Immature natural killer cell (primary cell): Measurements from ENCODE around the gene SRSF5. TPM values are rescaled to one million over a fixed set of nuclear protein-coding genes. Genes with fewer than 3 reads are reported as not detected.

ENCODE experiments used
- DNase-seq, 3 donors: peaks; one replicate each; pipeline ENCODE4 v3.0.0; 2022; ENCODE audit warnings: mixed read lengths in 1 of 3
- H3K27ac Mint-ChIP-seq, 6 donors: one replicate each; pipeline ENCODE4 v1.8.0; 2020; ENCODE audit warnings: mixed read lengths in 6 of 6, mild to moderate bottlenecking in 5 of 6, inconsistent platforms in 4 of 6, moderate library complexity in 3 of 6
- H3K27me3 Mint-ChIP-seq, 3 donors: one replicate each; pipeline ENCODE4 v1.8.0; 2020 to 2021; ENCODE audit warnings: low read depth in 3 of 3, mild to moderate bottlenecking in 3 of 3, mixed read lengths in 3 of 3, moderate library complexity in 3 of 3, inconsistent platforms in 1 of 3
- H3K36me3 Mint-ChIP-seq, 3 donors: one replicate each; pipeline ENCODE4 v1.8.0; 2020; ENCODE audit warnings: mixed read lengths in 3 of 3, inconsistent platforms in 2 of 3, mild to moderate bottlenecking in 2 of 3
- H3K4me1 Mint-ChIP-seq, 2 donors: one replicate each; pipeline ENCODE4 v1.8.0; 2020; ENCODE audit warnings: inconsistent platforms in 2 of 2, mild to moderate bottlenecking in 2 of 2, mixed read lengths in 2 of 2, moderate library complexity in 1 of 2
- H3K4me3 Mint-ChIP-seq, 5 donors: one replicate each; pipeline ENCODE4 v1.8.0; 2020; ENCODE audit warnings: mild to moderate bottlenecking in 5 of 5, mixed read lengths in 5 of 5, inconsistent platforms in 3 of 5, moderate library complexity in 3 of 5
- H3K9me3 Mint-ChIP-seq, 6 donors: one replicate each; pipeline ENCODE4 v1.8.0; 2020; ENCODE audit warnings: mild to moderate bottlenecking in 6 of 6, mixed read lengths in 6 of 6, inconsistent platforms in 4 of 6, moderate library complexity in 3 of 6
- polyA plus RNA-seq, 3 donors: library from polyadenylated mRNA; unstranded; fragments of 300-500 nt; fragmentation: Illumina TruSeq; gene quantifications; one replicate each; pipeline ENCODE4 v1.2.3, GENCODE V29; 2021

The SRSF5 gene
- polyA plus RNA-seq, 3 donors from 2014 or later, result 635 to 806 (median 639) TPM

GRCh38 chr14:69755296-69755695 is 11.6 kb upstream of the SRSF5 start:
- no peaks in the 10 kb centered on the region for H3K9me3 Mint-ChIP-seq
- peaks cover 9 to 11% of the 10 kb centered on the region in 2 donors for H3K4me1 Mint-ChIP-seq
- peaks cover 0 to 3% (median 1%) of the 10 kb centered on the region in 3 donors for H3K27me3 Mint-ChIP-seq
- no peak overlapping the region for H3K4me3 Mint-ChIP-seq
- H3K27ac Mint-ChIP-seq, result peak overlapping the region in 2 of 6 donors; percentile 12 to 71
- DNase-seq, result no peak
- no peaks in the 10 kb centered on the region for H3K36me3 Mint-ChIP-seq

- Mint-ChIP-seq H3K4me3 (no peak overlapping the region), H3K9me3 (no peaks in the 10 kb centered on the region), H3K36me3 (no peaks in the 10 kb centered on the region), H3K27me3 (peaks cover 0 to 3% (median 1%) of the 10 kb centered on the region in 3 donors), H3K4me1 (peaks cover 9 to 11% of the 10 kb centered on the region in 2 donors), H3K27ac (peak overlapping the region in 4 of 6 donors; percentile 12 to 71 (median 38))
- no peak for DNase-seq
Measured at GRCh38 chr14:69755784-69756183, 11.2 kb upstream of the SRSF5 start.

GRCh38 chr14:69756298-69756697 is 10.6 kb upstream of the SRSF5 start:
- H3K9me3 Mint-ChIP-seq, result no peaks in the 10 kb centered on the region
- no peaks in the 10 kb centered on the region for H3K36me3 Mint-ChIP-seq
- no peak overlapping the region for H3K4me3 Mint-ChIP-seq
- peaks cover 0 to 3% (median 1%) of the 10 kb centered on the region in 3 donors for H3K27me3 Mint-ChIP-seq
- H3K27ac Mint-ChIP-seq, result peak overlapping the region in 1 of 6 donors; percentile 71
- H3K4me1 Mint-ChIP-seq, result peaks cover 9 to 11% of the 10 kb centered on the region in 2 donors
- DNase-seq, result no peak

GRCh38 chr14:69760810-69761209 is 6.1 kb upstream of the SRSF5 start:
- no peaks in the 10 kb centered on the region for H3K36me3 Mint-ChIP-seq
- no peak overlapping the region for H3K4me3 Mint-ChIP-seq
- H3K4me1 Mint-ChIP-seq, result peaks cover 16 to 23% of the 10 kb centered on the region in 2 donors
- H3K27ac Mint-ChIP-seq, result no peak overlapping the region
- H3K9me3 Mint-ChIP-seq, result peaks cover 0 to 5% (median 0%) of the 10 kb centered on the region in 6 donors
- no peak for DNase-seq
- H3K27me3 Mint-ChIP-seq, result peaks cover 0 to 8% (median 0%) of the 10 kb centered on the region in 3 donors

- H3K27ac Mint-ChIP-seq, result peak overlapping the region; percentile 62 to 90 (median 81)
- peak in 1 of 3 donors; percentile 29 for DNase-seq
- peaks cover 13 to 17% (median 16%) of the 10 kb centered on the region in 3 donors for H3K36me3 Mint-ChIP-seq
- H3K4me1 Mint-ChIP-seq, result peaks cover 38 to 50% of the 10 kb centered on the region in 2 donors
- H3K4me3 Mint-ChIP-seq, result peak overlapping the region in 4 of 5 donors; percentile 9 to 43 (median 30)
- H3K27me3 Mint-ChIP-seq, result peaks cover 21 to 35% (median 27%) of the 10 kb centered on the region in 3 donors
- peaks cover 0 to 5% (median 1%) of the 10 kb centered on the region in 6 donors for H3K9me3 Mint-ChIP-seq
Measured at GRCh38 chr14:69763761-69764510, 3.0 kb upstream of the SRSF5 start.

- Mint-ChIP-seq H3K27me3 (peaks cover 36 to 64% (median 53%) of the 10 kb centered on the region in 3 donors), H3K36me3 (peaks cover 33 to 49% (median 43%) of the 10 kb centered on the region in 3 donors), H3K4me1 (peaks cover 67 to 85% of the 10 kb centered on the region in 2 donors), H3K27ac (peak overlapping the region; percentile 100), H3K9me3 (peaks cover 0 to 5% (median 1%) of the 10 kb centered on the region in 6 donors), H3K4me3 (peak overlapping the region; percentile 94 to 100 (median 99))
- peak; percentile 90 to 92 (median 91) for DNase-seq
Measured at GRCh38 chr14:69767369-69767999, 542 bp downstream of the SRSF5 start.

- peaks cover 40 to 67% (median 58%) of the 10 kb centered on the region in 3 donors for H3K27me3 Mint-ChIP-seq
- peak overlapping the region; percentile 100 for H3K27ac Mint-ChIP-seq
- DNase-seq, result no peak
- peak overlapping the region; percentile 94 to 100 (median 99) for H3K4me3 Mint-ChIP-seq
- peaks cover 0 to 3% (median 0%) of the 10 kb centered on the region in 6 donors for H3K9me3 Mint-ChIP-seq
- H3K36me3 Mint-ChIP-seq, result peaks cover 45 to 62% (median 49%) of the 10 kb centered on the region in 3 donors
- H3K4me1 Mint-ChIP-seq, result peaks cover 74 to 88% of the 10 kb centered on the region in 2 donors
Measured at GRCh38 chr14:69768873-69769272, 1.9 kb downstream of the SRSF5 start.

GRCh38 chr14:69769623-69770022 is 2.7 kb downstream of the SRSF5 start:
- DNase-seq, result peak in 1 of 3 donors; percentile 23

GRCh38 chr14:69770559-69770958 is 3.6 kb downstream of the SRSF5 start:
- Mint-ChIP-seq H3K27ac (peak overlapping the region; percentile 56 to 100 (median 76)), H3K27me3 (peaks cover 44 to 70% (median 58%) of the 10 kb centered on the region in 3 donors), H3K9me3 (peaks cover 0 to 3% (median 0%) of the 10 kb centered on the region in 6 donors), H3K4me3 (peak overlapping the region in 2 of 5 donors; percentile 29 to 33), H3K4me1 (peaks cover 73 to 97% of the 10 kb centered on the region in 2 donors), H3K36me3 (peaks cover 45 to 68% (median 57%) of the 10 kb centered on the region in 3 donors)
- DNase-seq, result no peak

More at GRCh38 chr14:69769623-69770022, 2.7 kb downstream of the SRSF5 start:
- Mint-ChIP-seq H3K36me3 (peaks cover 45 to 63% (median 52%) of the 10 kb centered on the region in 3 donors), H3K27me3 (peaks cover 41 to 67% (median 58%) of the 10 kb centered on the region in 3 donors), H3K27ac (peak overlapping the region; percentile 21 to 100 (median 76)), H3K4me1 (peaks cover 70 to 89% of the 10 kb centered on the region in 2 donors), H3K4me3 (peak overlapping the region; percentile 50 to 99 (median 61)), H3K9me3 (peaks cover 0 to 3% (median 0%) of the 10 kb centered on the region in 6 donors)

GRCh38 chr14:69771136-69771535 is 4.2 kb downstream of the SRSF5 start:
- DNase-seq, result no peak
- peak overlapping the region in 2 of 5 donors; percentile 33 to 49 for H3K4me3 Mint-ChIP-seq
- H3K4me1 Mint-ChIP-seq, result peaks cover 72 to 97% of the 10 kb centered on the region in 2 donors
- peak overlapping the region; percentile 40 to 100 (median 76) for H3K27ac Mint-ChIP-seq
- peaks cover 47 to 66% (median 58%) of the 10 kb centered on the region in 3 donors for H3K27me3 Mint-ChIP-seq
- H3K9me3 Mint-ChIP-seq, result peaks cover 0 to 3% (median 0%) of the 10 kb centered on the region in 6 donors
- H3K36me3 Mint-ChIP-seq, result peaks cover 45 to 74% (median 57%) of the 10 kb centered on the region in 3 donors

GRCh38 chr14:69772082-69773017 is 5.4 kb downstream of the SRSF5 start:
- peaks cover 76 to 99% of the 10 kb centered on the region in 2 donors for H3K4me1 Mint-ChIP-seq

GRCh38 chr14:69773571-69774276 is 6.8 kb downstream of the SRSF5 start:
- H3K27ac Mint-ChIP-seq, result peak overlapping the region; percentile 6 to 88 (median 46)
- DNase-seq, result peak in 1 of 3 donors; percentile 36
- peaks cover 34 to 72% (median 61%) of the 10 kb centered on the region in 3 donors for H3K36me3 Mint-ChIP-seq

More at GRCh38 chr14:69772082-69773017, 5.4 kb downstream of the SRSF5 start:
- Mint-ChIP-seq H3K4me3 (peak overlapping the region in 2 of 5 donors; percentile 27 to 38), H3K9me3 (peaks cover 0 to 3% (median 0%) of the 10 kb centered on the region in 6 donors), H3K27me3 (peaks cover 40 to 55% (median 48%) of the 10 kb centered on the region in 3 donors), H3K27ac (peak overlapping the region; percentile 18 to 73 (median 46)), H3K36me3 (peaks cover 45 to 82% (median 67%) of the 10 kb centered on the region in 3 donors)
- DNase-seq, result peak in 1 of 3 donors; percentile 19

More at GRCh38 chr14:69773571-69774276, 6.8 kb downstream of the SRSF5 start:
- Mint-ChIP-seq H3K4me3 (peak overlapping the region in 1 of 5 donors; percentile 36), H3K4me1 (peaks cover 75 to 99% of the 10 kb centered on the region in 2 donors), H3K27me3 (peaks cover 28 to 41% (median 36%) of the 10 kb centered on the region in 3 donors), H3K9me3 (no peaks in the 10 kb centered on the region)
